Measurements from ENCODE around the gene KRT2.

KRT2 gene

GRCh38 chr12:52651726-52652261 lies at the start of gene KRT2:
TSS of gene KRT2 (minus strand) at chr12:52652211. CDS start at chr12:52652142, 69 bp downstream.
- no peak within 1 kb of the TSS for H3K4me3 ChIP-seq (ENCODE audit: low read length)
- no peak for DNase-seq (ENCODE audit: low read depth)
- TF ChIP-seq, protein P1, sequence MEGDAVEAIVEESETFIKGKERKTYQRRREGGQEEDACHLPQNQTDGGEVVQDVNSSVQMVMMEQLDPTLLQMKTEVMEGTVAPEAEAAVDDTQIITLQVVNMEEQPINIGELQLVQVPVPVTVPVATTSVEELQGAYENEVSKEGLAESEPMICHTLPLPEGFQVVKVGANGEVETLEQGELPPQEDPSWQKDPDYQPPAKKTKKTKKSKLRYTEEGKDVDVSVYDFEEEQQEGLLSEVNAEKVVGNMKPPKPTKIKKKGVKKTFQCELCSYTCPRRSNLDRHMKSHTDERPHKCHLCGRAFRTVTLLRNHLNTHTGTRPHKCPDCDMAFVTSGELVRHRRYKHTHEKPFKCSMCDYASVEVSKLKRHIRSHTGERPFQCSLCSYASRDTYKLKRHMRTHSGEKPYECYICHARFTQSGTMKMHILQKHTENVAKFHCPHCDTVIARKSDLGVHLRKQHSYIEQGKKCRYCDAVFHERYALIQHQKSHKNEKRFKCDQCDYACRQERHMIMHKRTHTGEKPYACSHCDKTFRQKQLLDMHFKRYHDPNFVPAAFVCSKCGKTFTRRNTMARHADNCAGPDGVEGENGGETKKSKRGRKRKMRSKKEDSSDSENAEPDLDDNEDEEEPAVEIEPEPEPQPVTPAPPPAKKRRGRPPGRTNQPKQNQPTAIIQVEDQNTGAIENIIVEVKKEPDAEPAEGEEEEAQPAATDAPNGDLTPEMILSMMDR (IDR thresholded peaks at IDR 0.05; ENCODE audit: insufficient read depth, low read depth, low read length, missing control alignments): no peak

- H3K4me3 ChIP-seq (ENCODE audit: low read length): no peak overlapping the region
- DNase-seq (ENCODE audit: low read depth): no peak
- TF ChIP-seq, protein P1 (IDR thresholded peaks at IDR 0.05; ENCODE audit: insufficient read depth, low read depth, low read length, missing control alignments): no peak
Observed at GRCh38 chr12:52701281-52701680, 49.3 kb upstream of the KRT2 start.

- TF ChIP-seq, protein P1 (IDR thresholded peaks at IDR 0.05; ENCODE audit: insufficient read depth, low read depth, low read length, missing control alignments): no peak
- no peak overlapping the region for H3K4me3 ChIP-seq (ENCODE audit: low read length)
- DNase-seq (ENCODE audit: low read depth): no peak
Observed at GRCh38 chr12:52699960-52700359, 47.9 kb upstream of the KRT2 start.

DNA sequence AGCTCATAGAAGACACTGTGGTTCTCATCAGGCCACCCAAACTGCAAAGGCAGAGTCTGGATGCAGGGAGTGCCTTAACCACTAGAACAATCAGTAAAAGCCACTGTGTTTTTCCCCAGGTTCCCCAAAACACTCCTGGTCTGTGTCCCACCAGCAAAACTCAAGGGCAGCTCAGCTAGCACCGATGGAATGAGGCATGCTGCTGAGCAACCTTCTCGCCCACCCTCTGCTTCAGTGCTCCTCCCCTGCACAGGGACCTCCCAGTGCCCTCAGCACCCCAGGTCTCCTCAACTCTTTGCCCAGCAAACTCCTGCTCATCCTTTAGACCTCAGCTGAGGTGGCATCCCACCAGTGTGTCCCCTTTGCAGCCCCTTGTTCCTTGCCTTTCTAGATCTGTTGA lies 47.4 kb upstream of the KRT2 start:
- TF ChIP-seq, protein P1 (IDR thresholded peaks at IDR 0.05; ENCODE audit: insufficient read depth, low read depth, low read length, missing control alignments): no peak
- H3K4me3 ChIP-seq (ENCODE audit: low read length): no peak overlapping the region
- no peak for DNase-seq (ENCODE audit: low read depth)

GRCh38 chr12:52698651-52699340 lies 46.8 kb upstream of the KRT2 start:
- peak; percentile 80 for DNase-seq (ENCODE audit: low read depth)
- H3K4me3 ChIP-seq (ENCODE audit: low read length): no peak overlapping the region
- TF ChIP-seq, protein P1 (IDR thresholded peaks at IDR 0.05; ENCODE audit: insufficient read depth, low read depth, low read length, missing control alignments): no peak

GRCh38 chr12:52697058-52697582 lies 45.1 kb upstream of the KRT2 start:
- no peak for DNase-seq (ENCODE audit: low read depth)
- TF ChIP-seq, protein P1 (IDR thresholded peaks at IDR 0.05; ENCODE audit: insufficient read depth, low read depth, low read length, missing control alignments): no peak
- H3K4me3 ChIP-seq (ENCODE audit: low read length): no peak overlapping the region

Data from epithelial cell of esophagus (primary cell).